Stimulated activated CD8-positive, alpha-beta memory T cell treated with anti-CD3 and anti-CD28 coated beads, Interleukin-7, amount 100 ng/mL, for 1 hour (primary cell): Measurements from ENCODE around the gene PRICKLE3.
A peak's percentile ranks its signal among the peaks of the same experiment; 100 is the strongest.

ENCODE experiments used
- DNase-seq, 2 donors: peaks; one replicate each; pipeline ENCODE4 v3.0.0-alpha.2; 2020; ENCODE audit warnings: low read depth in 2 of 2

PRICKLE3 gene

GRCh38 chrX:49205443-49205842 lies 19.3 kb upstream of the PRICKLE3 start:
- DNase-seq, result no peak

GRCh38 chrX:49204709-49205108 lies 18.5 kb upstream of the PRICKLE3 start:
- no peak for DNase-seq

GRCh38 chrX:49204017-49204416 lies 17.8 kb upstream of the PRICKLE3 start:
- no peak for DNase-seq

GRCh38 chrX:49203536-49203935 lies 17.4 kb upstream of the PRICKLE3 start:
- no peak for DNase-seq

- no peak for DNase-seq
These were observed 15.8 kb upstream of the PRICKLE3 start for GRCh38 chrX:49202022-49202421.

- DNase-seq, result peak; percentile 73 to 74
These were observed 14.0 kb upstream of the PRICKLE3 start, which contains the start of gene SYP for GRCh38 chrX:49199906-49200771. TSS of gene SYP (minus strand) at chrX:49200193. CDS start at chrX:49200186, 7 bp downstream.

- DNase-seq, result no peak
These were observed 13.1 kb upstream of the PRICKLE3 start for GRCh38 chrX:49199315-49199595.

GRCh38 chrX:49198540-49199314 lies 12.6 kb upstream of the PRICKLE3 start:
- DNase-seq, result no peak

- no peak for DNase-seq
These were observed 11.4 kb upstream of the PRICKLE3 start for GRCh38 chrX:49197543-49198087.

- no peak for DNase-seq
These were observed 7.4 kb upstream of the PRICKLE3 start for GRCh38 chrX:49193542-49193964.

- DNase-seq, result no peak
These were observed 6.7 kb upstream of the PRICKLE3 start for GRCh38 chrX:49192722-49193328.

GRCh38 chrX:49191574-49192011 lies 5.4 kb upstream of the PRICKLE3 start:
- DNase-seq, result no peak

- peak; percentile 51 to 55 for DNase-seq
These were observed 4.8 kb upstream of the PRICKLE3 start for GRCh38 chrX:49190821-49191573.

- DNase-seq, result no peak
These were observed 3.4 kb upstream of the PRICKLE3 start for GRCh38 chrX:49189606-49190005.

- no peak for DNase-seq
These were observed 2.4 kb upstream of the PRICKLE3 start for GRCh38 chrX:49188468-49189076.

GRCh38 chrX:49187526-49187925 lies 1.4 kb upstream of the PRICKLE3 start:
- DNase-seq, result no peak

- no peak for DNase-seq
These were observed 838 bp upstream of the PRICKLE3 start for GRCh38 chrX:49187028-49187394.

- no peak for DNase-seq
These were observed 1.6 kb downstream of the PRICKLE3 start for GRCh38 chrX:49184294-49185281.

- DNase-seq, result no peak
These were observed 2.4 kb downstream of the PRICKLE3 start for GRCh38 chrX:49183701-49184281.
